ENCODE data around the gene TNFSF12.

DNA sequence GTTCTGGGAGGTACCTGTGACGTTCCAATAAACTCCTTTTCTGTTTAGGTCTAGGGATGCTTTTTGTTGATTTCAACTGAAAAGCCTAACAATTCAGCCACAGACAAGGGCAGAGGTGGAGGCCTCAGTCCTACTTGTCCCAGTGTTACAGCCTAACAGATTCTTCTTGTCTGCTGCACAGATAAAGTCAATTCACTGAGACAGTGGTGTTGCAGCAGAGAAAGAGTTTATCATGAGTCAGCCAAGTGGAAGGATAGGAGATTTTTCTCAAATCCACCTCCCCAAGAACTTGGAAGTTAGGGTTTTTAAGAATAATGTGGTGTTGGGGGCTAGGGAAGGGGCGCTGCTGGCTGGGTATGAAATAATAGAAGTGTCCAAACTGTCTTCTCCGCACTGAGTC lies 10.8 kb upstream of the TNFSF12 start:
- TF ChIP-seq, protein P1, sequence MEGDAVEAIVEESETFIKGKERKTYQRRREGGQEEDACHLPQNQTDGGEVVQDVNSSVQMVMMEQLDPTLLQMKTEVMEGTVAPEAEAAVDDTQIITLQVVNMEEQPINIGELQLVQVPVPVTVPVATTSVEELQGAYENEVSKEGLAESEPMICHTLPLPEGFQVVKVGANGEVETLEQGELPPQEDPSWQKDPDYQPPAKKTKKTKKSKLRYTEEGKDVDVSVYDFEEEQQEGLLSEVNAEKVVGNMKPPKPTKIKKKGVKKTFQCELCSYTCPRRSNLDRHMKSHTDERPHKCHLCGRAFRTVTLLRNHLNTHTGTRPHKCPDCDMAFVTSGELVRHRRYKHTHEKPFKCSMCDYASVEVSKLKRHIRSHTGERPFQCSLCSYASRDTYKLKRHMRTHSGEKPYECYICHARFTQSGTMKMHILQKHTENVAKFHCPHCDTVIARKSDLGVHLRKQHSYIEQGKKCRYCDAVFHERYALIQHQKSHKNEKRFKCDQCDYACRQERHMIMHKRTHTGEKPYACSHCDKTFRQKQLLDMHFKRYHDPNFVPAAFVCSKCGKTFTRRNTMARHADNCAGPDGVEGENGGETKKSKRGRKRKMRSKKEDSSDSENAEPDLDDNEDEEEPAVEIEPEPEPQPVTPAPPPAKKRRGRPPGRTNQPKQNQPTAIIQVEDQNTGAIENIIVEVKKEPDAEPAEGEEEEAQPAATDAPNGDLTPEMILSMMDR (IDR thresholded peaks at IDR 0.05; ENCODE audit: low read length) = no peak
- no peak for TF ChIP-seq EZH2 (IDR thresholded peaks at IDR 0.05; ENCODE audit: borderline replicate concordance, low read length)

All from OCI-LY1 (cell line).